GM21381 (cell line): ENCODE results near the gene TBX2.
"Not testable (repeated sequence)": the region's sequence is repeated elsewhere in the genome, so short reads cannot be mapped to it uniquely, and the experiment has no call there.

Experiments used
- ATAC-seq: cut with Tn5 transposase; IDR thresholded peaks from one replicate; pipeline ENCODE4 v1.9.1; 2021; ENCODE audit warnings: mild to moderate bottlenecking, moderate library complexity; ENCODE audit not compliant: unreplicated experiment

The TBX2 gene

DNA sequence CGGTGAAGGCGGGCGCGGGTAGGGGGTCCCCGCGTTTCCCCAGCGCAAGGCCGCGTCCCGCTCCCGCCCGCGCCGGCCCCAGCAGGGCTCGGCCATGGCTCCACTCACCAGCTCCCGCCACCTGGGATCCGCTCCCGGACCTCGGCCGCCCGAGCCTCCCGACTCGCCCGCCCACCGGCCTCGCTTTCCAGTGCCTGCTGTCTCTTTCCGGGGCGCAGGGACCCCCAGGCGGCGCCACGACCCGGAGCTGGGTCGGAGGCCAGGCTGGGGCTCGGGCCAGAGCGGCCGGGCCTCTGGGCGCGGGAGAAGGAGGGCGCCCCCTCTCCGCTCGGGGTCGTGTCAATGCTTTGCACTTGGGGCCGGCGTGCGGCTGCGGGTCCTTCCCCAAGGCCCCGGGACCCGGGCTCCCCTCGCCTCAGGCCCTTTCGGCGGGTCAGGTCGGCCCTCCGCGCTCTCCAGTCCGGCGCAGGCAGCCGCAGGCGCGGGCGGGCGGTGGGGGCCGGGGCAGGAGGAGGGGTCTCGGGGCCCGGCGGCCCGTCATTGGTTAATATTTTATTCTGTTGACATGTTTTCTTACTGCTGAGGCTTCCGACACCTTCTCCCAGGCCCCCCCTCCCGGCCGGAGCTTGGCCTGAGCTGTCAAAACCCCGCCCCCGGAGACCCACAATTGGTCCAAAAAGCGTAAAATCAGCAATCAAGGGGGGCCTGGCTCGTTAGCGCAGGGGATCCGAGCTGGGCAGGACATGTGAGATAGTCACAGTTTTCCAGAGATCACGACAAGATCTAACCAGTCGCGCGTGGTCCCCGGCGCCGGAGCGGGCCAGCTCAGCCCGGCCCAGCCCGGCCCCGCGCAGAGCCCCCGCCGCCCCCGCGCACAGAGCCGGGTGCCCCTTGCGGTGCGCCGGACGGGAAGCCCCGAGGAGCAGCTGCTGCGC, at the start of gene TBX2:
TBX2 (plus strand) TSS at position 713 of the 935 bp plus-strand sequence. CDS start 334 bp downstream, outside the sequence.
- no peak for ATAC-seq

DNA sequence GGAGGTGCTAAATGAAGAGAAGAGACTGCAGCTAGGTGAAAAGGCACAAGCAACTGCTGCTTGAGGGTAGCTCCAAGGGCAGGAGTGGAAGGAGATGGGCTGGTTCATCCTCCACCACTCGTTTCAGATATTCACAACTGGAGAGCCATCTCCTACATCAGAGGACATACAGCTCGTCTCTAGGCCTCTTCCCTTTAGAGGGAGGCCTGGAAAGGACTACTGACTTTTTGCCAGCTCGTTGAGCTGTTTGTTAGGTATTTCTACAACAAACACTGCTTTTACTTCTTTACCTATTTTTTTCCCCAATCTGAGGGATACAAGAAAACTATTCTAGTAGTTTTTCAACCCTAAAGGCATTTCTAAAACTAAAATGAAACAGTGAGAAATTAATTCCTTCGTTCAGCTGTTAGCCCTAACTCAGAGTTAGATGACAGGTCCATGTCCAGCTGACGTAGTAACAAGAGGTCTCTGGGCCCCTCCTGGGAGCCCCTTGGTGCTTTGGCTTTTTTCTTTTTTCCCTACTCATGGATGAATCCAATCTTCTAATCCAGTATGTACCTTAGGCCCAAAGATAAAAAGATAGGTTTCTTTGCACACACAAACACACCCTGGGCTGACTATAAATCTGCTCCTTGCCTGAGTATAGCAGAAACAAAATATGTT, 47.8 kb upstream of the TBX2 start:
- no peak for ATAC-seq

DNA sequence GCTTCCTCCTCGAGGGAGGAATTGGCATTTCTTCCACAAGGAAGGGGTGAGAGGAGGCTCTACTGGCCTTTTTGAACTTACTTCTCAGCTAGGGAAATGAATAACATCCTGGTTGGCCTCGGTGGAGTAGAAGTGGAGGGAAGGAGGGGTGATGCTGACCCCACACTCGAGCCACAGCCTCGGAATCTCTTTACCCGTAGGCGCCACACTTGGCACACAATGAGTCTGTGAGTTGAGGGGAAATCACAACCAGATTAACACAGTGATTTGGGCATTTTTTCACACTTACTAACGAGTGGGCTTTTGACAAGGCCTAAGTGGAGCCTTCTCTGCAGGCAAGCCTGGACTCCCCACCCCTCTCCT, 47.3 kb upstream of the TBX2 start:
- ATAC-seq: no peak

DNA sequence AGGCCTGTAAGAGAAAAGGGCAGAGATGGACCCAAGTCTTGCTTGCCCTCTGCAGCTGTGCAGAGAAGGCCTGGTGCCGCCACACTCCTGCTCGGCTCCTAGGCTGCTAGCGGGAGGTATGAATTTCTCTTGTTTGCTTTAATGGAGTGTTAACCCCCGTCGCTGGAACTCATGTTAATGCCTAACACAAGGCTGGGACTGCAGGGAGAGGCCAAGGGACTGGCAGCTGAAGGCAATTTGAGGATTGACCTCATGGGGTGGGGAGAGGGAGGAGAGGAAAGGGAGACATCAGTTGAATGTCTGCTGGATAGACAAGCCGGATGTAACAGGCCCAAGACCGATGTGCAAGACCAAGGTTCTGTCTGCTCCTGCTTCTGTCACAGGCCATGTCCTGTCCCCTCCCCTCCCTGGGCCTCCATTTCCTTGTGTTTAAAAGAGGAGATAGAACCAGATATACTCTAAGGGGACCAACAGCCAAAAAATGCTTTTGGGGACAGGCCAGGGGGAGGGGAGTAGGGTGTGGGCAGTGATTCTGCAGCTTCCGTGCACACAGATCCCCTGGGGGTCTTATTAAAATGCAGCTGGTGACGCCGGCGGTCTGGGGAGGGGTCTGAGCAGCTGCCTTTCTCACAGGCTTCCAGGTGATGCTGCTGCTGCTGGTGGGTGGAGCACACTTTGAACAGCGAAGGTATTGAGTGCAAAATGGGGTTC, 46.7 kb upstream of the TBX2 start:
- ATAC-seq: no peak

DNA sequence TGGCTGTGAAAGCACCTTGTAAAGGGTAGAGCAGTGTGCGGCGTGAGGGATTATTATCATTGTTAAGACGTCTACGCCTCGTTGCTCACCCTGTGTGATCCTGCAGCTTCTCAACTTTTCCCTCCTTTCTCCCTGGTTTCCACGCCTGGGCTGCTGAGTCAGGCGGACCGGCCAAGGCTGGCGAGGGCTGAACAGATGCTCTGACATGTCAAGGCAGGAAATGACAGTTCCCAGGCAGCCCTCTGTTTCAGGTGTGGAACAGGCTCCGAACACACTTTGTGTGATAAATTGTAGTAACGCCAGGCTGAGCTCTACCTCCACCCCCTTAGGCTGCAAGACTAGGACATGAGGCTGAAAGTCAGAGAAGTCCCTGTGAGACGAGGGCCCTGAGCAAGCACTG, 46.0 kb upstream of the TBX2 start:
- no peak for ATAC-seq

DNA sequence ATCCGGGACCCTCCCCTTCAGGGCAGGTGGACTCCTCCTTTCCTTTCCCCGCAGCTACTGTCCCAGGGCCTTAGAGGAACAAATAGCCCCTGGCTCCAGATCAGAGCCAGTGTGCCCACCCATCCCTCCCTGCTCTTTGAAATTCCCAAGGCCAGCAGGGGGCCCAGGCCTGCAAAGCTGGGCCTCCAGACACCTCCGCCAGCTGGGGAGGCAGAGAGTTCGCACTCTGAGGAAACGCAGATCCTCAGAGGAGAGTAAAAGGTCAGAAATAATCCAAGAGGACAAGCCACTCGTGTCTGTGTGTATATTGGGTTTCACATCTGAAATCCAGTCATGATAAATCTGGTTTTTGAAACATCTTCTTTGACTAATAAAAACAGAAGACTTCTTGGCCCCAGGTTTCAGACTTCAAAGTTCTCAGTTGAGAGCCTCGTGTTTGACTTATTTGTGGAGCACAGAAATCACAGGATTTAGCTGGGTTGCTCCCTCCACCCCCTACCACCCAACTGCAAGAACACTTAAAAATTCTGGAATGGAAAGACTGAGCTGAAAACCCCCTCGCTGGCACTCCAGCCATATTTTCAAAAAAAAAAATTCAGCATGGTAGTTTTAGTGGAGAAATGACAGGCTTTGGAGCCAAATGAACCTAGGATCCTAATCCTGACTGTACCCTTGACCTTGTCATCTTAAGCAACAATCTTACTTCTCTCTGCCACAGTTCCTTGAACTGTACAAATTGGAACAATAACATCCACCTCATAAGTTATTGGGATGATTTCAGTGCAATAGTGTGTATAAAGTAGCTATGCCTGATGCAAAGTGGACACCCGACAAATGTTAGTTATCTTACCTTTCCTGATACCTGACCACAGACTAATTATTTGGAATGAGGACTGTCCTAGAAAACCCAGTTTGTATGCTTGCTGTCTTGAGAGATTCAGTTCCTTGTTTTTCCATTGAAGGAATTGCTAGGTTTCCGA, 44.5 kb upstream of the TBX2 start:
- ATAC-seq: no peak

DNA sequence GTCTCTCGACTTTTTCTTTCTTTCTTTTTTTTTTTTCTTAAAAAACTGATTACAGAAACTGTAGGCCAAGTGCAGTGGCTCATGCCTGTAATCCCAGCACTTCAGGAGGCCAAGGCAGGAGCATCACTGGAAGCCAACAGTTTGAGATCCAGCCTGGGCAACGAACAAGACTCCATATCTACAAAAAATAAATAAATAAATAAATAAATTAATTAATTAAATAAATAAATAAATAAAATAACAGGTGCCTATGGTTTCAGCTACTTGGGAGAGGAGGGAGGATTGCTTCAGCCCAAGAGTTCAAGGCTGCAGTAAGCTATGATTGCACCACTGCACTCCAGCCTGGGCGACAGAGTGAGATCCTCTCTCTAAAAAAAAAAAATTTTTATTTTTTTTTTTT, 42.6 kb upstream of the TBX2 start:
- ATAC-seq: not testable (repeated sequence)

DNA sequence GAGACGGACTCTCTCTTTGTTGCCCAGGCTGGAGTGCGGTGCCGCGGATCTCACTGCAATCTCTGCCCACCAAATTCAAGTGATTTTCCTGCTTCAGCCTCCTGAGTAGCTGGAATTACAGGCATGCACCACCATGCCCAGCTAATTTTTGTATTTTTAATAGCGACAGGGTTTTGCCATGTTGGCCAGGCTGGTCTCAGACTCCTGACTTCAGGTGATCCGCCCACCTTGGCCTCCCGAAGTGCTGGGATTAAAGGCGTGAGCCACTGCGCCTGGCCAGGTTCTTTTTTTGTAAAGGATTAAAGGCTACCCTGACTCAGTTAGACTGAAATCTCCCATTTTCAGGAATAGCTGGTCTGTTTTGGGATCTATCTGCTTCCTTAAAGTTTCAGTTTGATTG, 40.1 kb upstream of the TBX2 start:
- ATAC-seq: not testable (repeated sequence)

DNA sequence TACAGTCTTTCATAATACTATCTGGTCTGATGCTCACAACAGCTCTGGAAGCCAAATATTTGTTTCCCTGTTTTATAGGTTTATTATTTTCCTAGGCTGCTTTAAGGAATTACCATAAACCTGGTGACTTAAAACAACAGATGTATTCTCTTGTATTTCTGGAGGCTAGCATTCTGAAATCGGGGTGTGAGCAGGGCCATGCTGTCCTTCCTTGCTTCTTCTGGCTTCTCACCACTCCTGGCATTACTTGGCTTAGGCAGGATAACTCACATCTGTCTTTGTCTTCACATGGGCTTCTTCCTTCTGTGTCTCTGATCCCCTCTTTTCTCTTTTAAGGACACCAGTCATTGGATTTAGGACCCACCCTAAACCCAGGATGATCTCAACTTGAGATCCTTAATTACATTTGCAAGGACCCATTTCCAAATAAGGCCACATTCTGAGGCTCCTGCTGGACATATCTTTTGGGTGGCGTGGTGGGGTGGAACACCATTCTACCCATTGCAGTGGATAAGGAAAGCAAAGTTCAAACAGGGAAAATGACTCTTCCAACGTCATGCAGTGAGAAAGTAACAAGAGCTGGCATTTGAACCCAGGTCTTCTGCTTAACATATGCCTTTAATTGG, 39.2 kb upstream of the TBX2 start:
- ATAC-seq: no peak

DNA sequence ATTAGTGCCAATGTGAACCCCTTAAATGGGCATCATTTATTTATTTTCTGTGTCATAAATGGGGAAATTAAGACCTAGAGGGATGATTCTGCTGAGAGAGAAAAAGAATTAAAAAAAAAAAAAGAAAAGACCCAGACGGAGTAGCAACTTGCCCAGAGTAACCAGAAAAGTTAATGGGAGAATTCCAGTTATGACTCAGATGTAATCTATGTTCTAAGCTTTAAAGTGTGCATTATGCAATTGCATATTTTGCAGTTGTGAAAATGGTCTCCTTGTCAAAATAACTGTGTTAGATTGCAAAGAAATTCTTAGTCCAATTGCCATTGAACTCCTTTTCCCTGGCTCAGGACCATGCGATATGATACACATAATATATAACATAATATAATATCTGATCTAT, 38.6 kb upstream of the TBX2 start:
- no peak for ATAC-seq

DNA sequence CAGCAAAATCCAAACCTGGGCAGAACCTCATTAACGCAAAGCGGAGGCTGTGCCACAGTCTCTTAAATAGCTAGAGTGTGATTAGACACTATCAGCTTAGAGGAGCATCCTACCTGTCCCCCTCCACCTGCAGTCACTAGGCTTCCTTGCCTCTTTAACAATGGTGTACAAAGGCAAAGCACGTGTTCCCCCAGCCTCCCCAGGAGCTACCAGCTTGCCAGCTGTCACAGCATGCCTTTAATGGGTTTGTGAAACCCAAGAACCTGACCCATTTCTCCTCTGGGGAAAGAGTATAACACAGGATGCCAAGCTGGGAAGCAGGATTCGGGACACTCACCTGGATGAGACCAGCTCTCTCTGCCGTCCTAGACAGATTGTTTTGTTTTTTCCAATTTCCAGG, 37.2 kb upstream of the TBX2 start:
- ATAC-seq: no peak

DNA sequence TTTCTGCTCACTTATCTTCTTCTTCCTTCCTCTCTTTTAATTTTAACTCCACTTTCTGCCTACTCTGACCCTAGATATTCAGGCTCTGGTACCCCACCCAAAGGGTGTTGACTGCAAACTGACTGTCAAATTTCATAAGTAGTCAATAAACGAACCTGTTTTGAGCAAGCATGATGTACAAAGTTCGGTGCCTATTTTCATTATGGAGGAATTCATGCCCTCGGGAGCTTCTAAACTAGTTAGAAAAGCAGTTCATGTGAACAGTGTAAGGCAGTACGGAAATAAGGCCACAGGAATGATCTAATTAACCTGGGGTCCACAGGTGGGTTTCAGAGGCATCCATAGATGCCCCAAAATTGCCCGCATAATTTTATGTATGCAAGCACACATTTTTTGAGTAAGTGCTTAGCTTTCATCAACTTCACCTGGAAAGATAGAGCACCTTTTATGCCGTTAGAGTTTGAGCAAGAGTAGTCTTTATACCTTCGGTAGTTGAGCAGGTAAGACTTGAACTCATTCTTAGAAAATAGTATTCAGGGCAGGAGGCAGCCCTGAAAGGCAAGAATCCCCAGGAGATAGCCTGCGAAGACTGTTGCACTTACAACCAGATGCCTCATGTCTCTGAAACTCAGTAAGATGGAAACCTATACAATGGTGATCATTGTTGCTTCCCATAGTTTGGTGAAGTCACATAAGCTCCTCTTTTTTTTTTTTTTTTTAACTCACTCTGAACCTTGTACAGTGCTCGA, 36.6 kb upstream of the TBX2 start:
- no peak for ATAC-seq

DNA sequence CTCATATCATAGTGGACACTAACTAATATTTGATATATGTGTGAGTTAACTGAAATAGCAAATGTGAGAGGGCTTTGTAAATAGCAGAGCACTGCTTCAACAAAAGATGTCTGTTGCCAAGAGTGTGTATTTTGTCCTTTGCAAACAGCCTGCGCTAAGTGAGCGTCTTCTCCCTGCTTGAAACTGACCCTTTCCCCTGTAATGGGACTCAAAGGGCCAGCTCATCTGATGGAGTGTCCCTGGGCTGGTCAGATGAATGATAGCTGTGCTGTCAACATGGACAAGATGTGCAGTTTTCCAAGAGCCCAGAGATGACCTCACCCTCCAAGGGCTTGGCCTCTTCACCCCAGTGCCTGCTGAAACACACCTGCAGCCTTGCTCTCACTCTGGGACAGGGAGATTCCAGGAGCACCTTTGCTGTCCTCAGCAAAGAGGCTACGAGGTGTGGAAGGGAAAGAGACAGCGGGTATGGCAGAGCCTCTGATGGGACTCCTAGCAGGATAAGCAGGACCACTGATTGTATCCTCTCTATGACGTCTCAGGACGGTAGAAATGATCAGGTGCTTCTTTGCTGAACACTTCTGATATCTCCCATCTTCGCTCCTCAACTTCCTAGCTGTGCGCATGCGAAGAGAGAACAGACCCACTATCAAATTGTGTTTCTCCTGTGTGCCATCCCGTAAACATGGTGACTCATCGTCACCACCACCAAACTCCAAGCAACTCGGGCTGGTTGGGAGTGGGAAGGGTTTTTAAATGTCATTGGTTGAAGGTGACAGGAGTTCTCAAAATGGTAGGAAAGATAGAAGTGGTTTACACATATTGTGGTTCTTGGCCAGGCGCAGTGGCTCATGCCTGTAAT, 35.8 kb upstream of the TBX2 start:
- ATAC-seq: no peak

DNA sequence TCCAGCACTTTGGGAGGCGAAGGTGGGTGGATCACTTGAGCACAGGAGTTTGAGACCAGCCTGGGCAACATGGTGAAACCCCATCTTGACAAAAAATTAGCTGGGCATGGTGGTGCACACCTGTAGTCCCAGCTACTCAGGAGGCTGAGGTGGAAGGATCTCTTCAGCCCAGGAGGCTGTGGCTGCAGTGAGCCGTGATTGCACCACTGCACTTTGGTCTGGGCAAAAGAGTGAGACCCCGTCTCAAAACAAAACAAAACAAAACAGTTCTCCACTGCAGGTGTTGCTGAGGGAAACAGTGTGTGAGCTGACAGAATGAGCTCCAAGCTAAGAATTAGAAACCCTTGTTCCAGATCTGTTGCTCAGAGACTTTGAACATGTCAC, 35.2 kb upstream of the TBX2 start:
- ATAC-seq: no peak

DNA sequence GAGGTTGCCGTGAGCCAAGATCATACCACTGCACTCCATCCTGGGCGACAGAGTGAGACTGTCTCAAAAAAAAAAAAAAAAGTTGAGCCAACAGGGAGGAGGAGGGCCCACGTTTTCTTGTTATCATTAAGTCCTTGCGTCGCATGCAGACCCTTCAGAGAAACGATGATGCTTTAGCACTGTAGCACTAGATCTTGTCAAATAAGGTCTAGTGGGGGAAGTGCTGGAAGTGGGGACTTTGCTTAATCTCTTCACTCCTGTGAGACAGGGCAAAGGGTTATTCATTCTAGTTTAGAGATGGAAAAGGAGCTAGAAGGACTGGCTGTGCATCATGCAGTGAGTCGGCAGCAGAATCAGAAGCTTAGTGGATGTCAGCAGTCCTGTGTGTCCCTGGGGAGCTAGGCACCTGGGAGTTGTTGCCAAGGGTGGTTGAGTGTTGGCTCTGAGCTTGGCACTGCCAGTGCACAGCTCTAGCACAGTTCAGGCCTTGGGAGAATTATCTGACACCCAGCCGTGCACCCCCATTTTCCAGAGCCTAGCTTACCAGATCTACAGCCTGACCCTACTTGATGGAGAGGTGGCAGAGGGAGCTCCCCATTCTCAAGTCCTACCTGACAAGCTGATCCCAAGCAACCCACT, 33.4 kb upstream of the TBX2 start:
- ATAC-seq: no peak

DNA sequence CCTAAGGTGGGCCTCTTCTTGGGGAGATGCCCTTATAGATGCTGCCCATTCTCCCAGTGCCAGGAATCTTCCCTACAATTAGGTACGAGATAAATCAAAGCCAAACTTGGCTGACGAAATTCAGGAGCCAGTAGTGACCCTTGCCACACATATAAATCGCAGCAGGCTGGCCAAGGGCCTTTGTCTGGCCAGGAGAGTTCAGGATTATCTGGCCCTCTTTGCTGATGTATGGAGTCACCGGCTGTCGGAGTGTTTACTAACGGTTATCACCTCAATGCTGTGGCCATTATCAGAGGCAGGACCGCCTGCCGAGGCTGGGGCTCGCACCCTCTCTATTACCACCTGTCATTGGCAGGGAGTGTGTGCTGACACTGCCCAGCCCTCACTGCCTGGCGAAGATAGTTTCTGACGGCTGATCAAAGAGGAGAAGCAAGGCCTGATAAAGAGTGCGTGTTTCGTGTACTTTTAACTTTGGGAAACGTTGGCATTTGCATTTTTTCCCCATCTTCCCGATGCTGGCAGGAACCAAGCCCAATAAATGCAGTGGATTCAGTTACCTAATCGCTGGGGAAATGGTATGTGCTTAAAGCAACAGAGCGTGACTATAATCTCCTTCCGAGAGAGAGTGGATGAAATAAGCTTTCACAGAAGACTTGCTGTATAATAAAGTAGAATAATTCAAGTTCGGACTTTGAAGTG, 32.8 kb upstream of the TBX2 start:
- ATAC-seq: no peak

DNA sequence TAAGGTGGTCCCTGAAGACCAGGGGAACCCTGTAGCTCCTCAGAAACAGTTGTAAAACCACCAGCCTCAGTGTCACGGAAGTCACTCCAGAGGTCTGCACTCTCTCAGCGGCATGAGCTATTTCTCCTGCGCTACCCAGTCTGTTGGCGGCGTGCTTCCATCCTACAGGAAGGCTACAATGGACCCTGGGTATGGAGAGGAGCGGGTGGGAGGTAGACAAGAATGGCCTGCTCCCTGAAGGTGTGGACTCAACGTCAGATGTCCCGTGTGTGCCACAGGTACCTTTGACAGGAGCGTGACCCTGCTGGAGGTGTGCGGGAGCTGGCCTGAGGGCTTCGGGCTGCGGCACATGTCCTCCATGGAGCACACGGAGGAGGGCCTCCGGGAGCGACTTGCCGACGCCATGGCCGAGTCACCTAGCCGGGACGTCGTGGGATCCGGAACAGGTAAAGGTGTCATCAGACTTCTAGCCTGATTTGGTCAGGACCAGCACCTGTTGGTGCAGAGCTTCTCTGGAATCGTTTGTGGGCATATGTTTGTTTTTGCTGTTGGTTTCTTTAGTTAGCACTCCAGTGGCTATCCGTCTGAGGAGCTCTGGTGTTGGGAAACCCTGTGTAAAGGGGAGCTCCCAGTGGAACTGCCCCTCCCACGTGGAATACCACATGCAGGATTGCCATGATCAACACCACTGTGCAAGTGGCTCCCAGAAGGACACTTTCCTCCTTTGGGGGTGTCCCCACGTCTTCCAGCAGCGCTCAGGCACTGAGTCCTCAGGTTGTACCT, 31.4 kb upstream of the TBX2 start:
- ATAC-seq: no peak
